GM15510 (cell line): ENCODE measurements around the gene DLG5.

Experiments
- POLR2A ChIP-seq: IDR thresholded peaks from 3 replicates; pipeline ENCODE4 v1.6.1; 2011; ENCODE audit warnings: borderline replicate concordance; ENCODE audit not compliant: insufficient read length; ENCODE audit errors: extremely low read depth

Gene DLG5

GRCh38 chr10:77823811-77824542 lies 102.6 kb downstream of the DLG5 start:
- no peak for TF ChIP-seq POLR2A

GRCh38 chr10:77821551-77821950 lies 105.0 kb downstream of the DLG5 start:
- no peak for TF ChIP-seq POLR2A

GRCh38 chr10:77821036-77821435 lies 105.5 kb downstream of the DLG5 start:
- no peak for TF ChIP-seq POLR2A

GRCh38 chr10:77820349-77820748 lies 106.2 kb downstream of the DLG5 start:
- TF ChIP-seq POLR2A = no peak

- no peak for TF ChIP-seq POLR2A
Measured at GRCh38 chr10:77819210-77820112, 107.1 kb downstream of the DLG5 start.

GRCh38 chr10:77818378-77818777 lies 108.2 kb downstream of the DLG5 start:
- TF ChIP-seq POLR2A = no peak

GRCh38 chr10:77817541-77817940 lies 109.0 kb downstream of the DLG5 start:
- TF ChIP-seq POLR2A = no peak

GRCh38 chr10:77816311-77816710 lies 110.2 kb downstream of the DLG5 start:
- no peak for TF ChIP-seq POLR2A

- TF ChIP-seq POLR2A = no peak
Measured at GRCh38 chr10:77812741-77813140, 113.8 kb downstream of the DLG5 start.

GRCh38 chr10:77811831-77812430 lies 114.6 kb downstream of the DLG5 start:
- TF ChIP-seq POLR2A = no peak

- no peak for TF ChIP-seq POLR2A
Measured at GRCh38 chr10:77810446-77811335, 115.9 kb downstream of the DLG5 start.

GRCh38 chr10:77809336-77809735 lies 117.2 kb downstream of the DLG5 start:
- TF ChIP-seq POLR2A = no peak

- no peak for TF ChIP-seq POLR2A
Measured at GRCh38 chr10:77807706-77808105, 118.8 kb downstream of the DLG5 start.

GRCh38 chr10:77806511-77807157 lies 119.9 kb downstream of the DLG5 start:
- TF ChIP-seq POLR2A = no peak
